Muscle layer of duodenum (tissue), 2 donors: Measurements from ENCODE around the gene CCDC201.

ENCODE experiments used
- H3K27ac ChIP-seq: one replicate; pipeline ENCODE4 v1.7.0; 2013; ENCODE audit warnings: mild to moderate bottlenecking, low read length
- H3K27me3 ChIP-seq: one replicate; pipeline ENCODE4 v1.7.0; 2013; ENCODE audit warnings: low read depth, mild to moderate bottlenecking, control low read depth, low read length
- H3K36me3 ChIP-seq, 2 donors: one replicate each; pipeline ENCODE4 v1.7.0; 2013; ENCODE audit warnings: low read length in 2 of 2, control low read depth in 1 of 2, mild to moderate bottlenecking in 1 of 2; ENCODE audit not compliant: insufficient read depth in 2 of 2, control insufficient read depth in 1 of 2
- H3K4me1 ChIP-seq, 2 donors: one replicate each; pipeline ENCODE4 v1.7.0; 2013; ENCODE audit warnings: low read length in 2 of 2, mild to moderate bottlenecking in 2 of 2, control low read depth in 1 of 2, moderate library complexity in 1 of 2; ENCODE audit not compliant: insufficient read depth in 2 of 2, control insufficient read depth in 1 of 2
- H3K4me3 ChIP-seq, 2 donors: one replicate each; pipeline ENCODE4 v1.7.0; 2013; ENCODE audit warnings: low read length in 2 of 2, low read depth in 1 of 2, mild to moderate bottlenecking in 1 of 2
- H3K9me3 ChIP-seq, 2 donors: one replicate each; pipeline ENCODE4 v1.7.0; 2013; ENCODE audit warnings: low read length in 2 of 2, control low read depth in 1 of 2, mild to moderate bottlenecking in 1 of 2; ENCODE audit not compliant: control insufficient read depth in 1 of 2
- donor health status: healthy.

The CCDC201 gene, protein sequence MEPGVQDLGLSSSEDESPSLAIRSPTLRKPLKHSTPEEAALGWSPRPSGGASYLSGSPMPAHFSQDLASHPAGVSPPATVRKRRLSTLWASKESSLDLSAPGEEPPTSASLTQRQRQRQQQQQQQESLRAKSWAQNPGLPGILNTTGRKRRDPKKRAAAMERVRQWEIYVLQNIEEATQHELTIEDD

GRCh38 chr7:45873035-45873354 is at the start of gene CCDC201:
CCDC201 (minus strand) TSS chr7:45873082; CDS start chr7:45873007, 75 bp downstream.
- H3K4me3 ChIP-seq, result no peak within 1 kb of the TSS
- peaks cover 0 to 2% of the 10 kb centered on the region in 2 donors for H3K9me3 ChIP-seq
- H3K4me1 ChIP-seq, result no peaks in the 10 kb centered on the region
- no peaks in the 10 kb centered on the region for H3K36me3 ChIP-seq
- no peak within 1 kb of the TSS for H3K27ac ChIP-seq
- no peaks in the 10 kb centered on the region for H3K27me3 ChIP-seq

DNA sequence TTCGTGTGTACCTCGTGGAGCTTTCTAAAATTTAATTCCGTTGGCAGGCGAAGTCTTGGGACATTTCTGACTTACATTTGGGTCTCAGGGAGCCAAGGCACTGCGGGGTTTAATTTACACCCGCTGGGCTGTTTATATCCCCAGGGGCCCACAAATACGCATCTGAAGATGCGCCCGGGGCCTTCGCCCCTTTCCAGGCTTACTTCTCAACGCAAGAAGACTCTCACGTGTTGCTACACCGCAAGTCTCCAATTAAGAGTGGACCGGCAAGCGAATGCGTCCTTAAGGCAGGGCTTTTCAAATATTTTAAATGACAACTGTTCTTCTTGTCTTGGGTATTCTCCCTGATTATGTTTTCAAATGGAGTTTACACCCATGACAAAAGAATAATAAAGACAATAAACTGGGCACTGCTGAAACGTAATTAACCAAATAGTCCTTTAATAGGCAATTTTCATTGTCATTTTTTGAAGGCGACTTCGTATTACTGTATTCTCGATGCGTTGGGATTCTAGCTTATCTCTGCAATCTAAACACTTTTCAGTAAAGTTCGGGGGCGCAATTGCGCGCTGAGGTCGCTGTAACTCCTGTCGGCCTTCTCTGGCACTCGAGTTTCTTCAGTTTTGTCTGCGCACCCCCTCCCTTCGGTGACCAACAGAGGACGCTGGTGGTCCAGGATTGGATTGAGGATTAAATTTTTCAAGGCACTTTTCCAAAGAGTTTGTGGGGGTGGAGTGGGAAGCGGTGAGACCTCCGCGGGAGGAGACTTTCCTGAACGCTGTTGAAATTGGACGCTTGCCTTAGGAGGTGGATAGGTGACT is 49.0 kb upstream of the CCDC201 start:
- peak overlapping the region; percentile 34 to 68 for H3K4me3 ChIP-seq
- H3K4me1 ChIP-seq, result peaks cover 0 to 37% of the 10 kb centered on the region in 2 donors
- no peaks in the 10 kb centered on the region for H3K36me3 ChIP-seq
- peaks cover 7% of the 10 kb centered on the region for H3K27me3 ChIP-seq
- H3K9me3 ChIP-seq, result no peaks in the 10 kb centered on the region
- no peak overlapping the region for H3K27ac ChIP-seq

DNA sequence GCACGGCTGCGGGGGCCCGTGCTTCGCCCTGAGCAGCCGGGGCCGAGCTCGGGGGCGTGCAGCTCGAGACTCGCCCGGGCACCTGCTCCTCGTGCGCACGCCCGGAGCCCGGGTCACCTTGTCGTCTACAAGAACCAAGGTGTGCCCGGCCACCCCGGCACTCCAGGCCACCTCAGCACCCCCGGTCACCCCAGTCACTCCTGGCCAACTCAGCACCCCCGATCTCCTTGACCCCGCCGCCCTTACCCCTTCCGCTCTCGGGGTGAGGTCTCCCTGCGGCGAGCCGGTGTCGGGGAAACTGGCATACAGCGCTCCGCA is 48.5 kb upstream of the CCDC201 start:
- H3K4me3 ChIP-seq, result peak overlapping the region in 1 of 2 donors; percentile 68
- H3K27ac ChIP-seq, result no peak overlapping the region
- H3K27me3 ChIP-seq, result peaks cover 7% of the 10 kb centered on the region
- H3K36me3 ChIP-seq, result no peaks in the 10 kb centered on the region
- peaks cover 0 to 37% of the 10 kb centered on the region in 2 donors for H3K4me1 ChIP-seq
- no peaks in the 10 kb centered on the region for H3K9me3 ChIP-seq

- H3K4me3 ChIP-seq, result peak within 1 kb of the TSS; percentile 44 to 68
- H3K9me3 ChIP-seq, result no peaks in the 10 kb centered on the region
- no peak within 1 kb of the TSS for H3K27ac ChIP-seq
- peaks cover 0 to 37% of the 10 kb centered on the region in 2 donors for H3K4me1 ChIP-seq
- H3K36me3 ChIP-seq, result no peaks in the 10 kb centered on the region
- H3K27me3 ChIP-seq, result peaks cover 7% of the 10 kb centered on the region
These were observed 47.9 kb upstream of the CCDC201 start, which contains the start of gene IGFBP3 for GRCh38 chr7:45920502-45921380. IGFBP3 (minus strand) TSS chr7:45921272; CDS start chr7:45921140, 132 bp downstream.

DNA sequence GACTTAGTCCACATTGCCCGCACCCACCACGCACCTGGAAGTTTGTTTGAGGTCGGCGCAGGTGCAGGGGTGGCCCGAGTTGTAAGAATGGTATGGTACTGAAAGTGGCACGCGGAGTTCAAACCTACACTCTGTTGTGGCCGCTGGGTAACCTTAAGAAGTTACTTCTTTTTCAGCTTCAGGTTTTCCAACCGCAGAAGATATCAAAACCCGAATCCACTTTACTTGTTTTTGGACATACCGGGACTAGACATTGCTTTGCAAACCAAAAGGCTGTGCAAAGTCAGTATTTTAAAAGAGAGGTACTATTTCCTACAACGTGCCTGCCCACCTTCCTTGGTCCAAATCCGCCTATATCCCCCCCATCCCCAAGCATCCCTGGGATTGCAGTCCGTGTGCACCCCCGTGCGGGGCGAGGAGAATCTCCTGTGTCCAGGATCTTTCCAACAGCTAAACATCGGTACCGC is 47.1 kb upstream of the CCDC201 start:
- H3K9me3 ChIP-seq, result no peaks in the 10 kb centered on the region
- no peaks in the 10 kb centered on the region for H3K36me3 ChIP-seq
- no peak overlapping the region for H3K27ac ChIP-seq
- H3K4me1 ChIP-seq, result peaks cover 0 to 37% of the 10 kb centered on the region in 2 donors
- H3K4me3 ChIP-seq, result peak overlapping the region; percentile 44 to 68
- peaks cover 7% of the 10 kb centered on the region for H3K27me3 ChIP-seq

DNA sequence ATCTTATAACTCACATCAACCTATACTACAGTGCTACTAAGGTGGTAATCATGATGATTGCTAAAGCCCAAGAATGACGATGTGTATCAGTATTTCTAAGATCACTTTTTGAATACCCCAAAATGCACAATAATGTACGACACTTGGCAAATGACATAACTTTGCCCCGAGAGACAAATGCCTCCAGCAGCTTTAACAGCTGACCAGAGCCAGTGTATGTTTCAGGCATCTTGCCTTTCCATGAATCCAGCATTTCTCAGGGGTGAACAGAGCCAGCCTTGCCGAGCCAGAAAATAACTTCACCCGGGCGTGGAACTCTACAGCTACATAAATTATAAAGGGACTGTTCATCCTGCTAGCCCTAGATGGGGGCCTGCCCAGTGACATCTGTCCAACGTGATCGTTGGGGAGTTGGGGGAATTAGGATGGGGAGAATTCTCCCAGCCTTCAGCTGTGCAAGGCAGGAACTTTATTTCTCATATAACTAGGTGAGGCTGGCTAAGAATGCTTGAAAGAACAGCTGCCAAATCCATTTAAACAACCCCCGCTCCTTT is 46.4 kb upstream of the CCDC201 start:
- H3K4me3 ChIP-seq, result peak overlapping the region in 1 of 2 donors; percentile 68
- H3K27me3 ChIP-seq, result peaks cover 7% of the 10 kb centered on the region
- H3K27ac ChIP-seq, result no peak overlapping the region
- no peaks in the 10 kb centered on the region for H3K9me3 ChIP-seq
- peaks cover 0 to 37% of the 10 kb centered on the region in 2 donors for H3K4me1 ChIP-seq
- H3K36me3 ChIP-seq, result no peaks in the 10 kb centered on the region

- Histone ChIP-seq H3K27ac (no peak overlapping the region), H3K27me3 (peaks cover 7% of the 10 kb centered on the region), H3K4me1 (peaks cover 0 to 37% of the 10 kb centered on the region in 2 donors), H3K36me3 (no peaks in the 10 kb centered on the region), H3K9me3 (no peaks in the 10 kb centered on the region), H3K4me3 (no peak overlapping the region)
These were observed 45.7 kb upstream of the CCDC201 start for GRCh38 chr7:45918556-45918955.

GRCh38 chr7:45917658-45918057 is 44.8 kb upstream of the CCDC201 start:
- Histone ChIP-seq H3K9me3 (no peaks in the 10 kb centered on the region), H3K4me1 (peaks cover 0 to 33% of the 10 kb centered on the region in 2 donors), H3K27ac (no peak overlapping the region), H3K27me3 (peaks cover 7% of the 10 kb centered on the region), H3K4me3 (no peak overlapping the region), H3K36me3 (no peaks in the 10 kb centered on the region)

- Histone ChIP-seq H3K9me3 (no peaks in the 10 kb centered on the region), H3K36me3 (no peaks in the 10 kb centered on the region), H3K27ac (no peak overlapping the region), H3K27me3 (peaks cover 7% of the 10 kb centered on the region), H3K4me3 (no peak overlapping the region), H3K4me1 (peaks cover 0 to 27% of the 10 kb centered on the region in 2 donors)
These were observed 44.2 kb upstream of the CCDC201 start for GRCh38 chr7:45917064-45917463.

DNA sequence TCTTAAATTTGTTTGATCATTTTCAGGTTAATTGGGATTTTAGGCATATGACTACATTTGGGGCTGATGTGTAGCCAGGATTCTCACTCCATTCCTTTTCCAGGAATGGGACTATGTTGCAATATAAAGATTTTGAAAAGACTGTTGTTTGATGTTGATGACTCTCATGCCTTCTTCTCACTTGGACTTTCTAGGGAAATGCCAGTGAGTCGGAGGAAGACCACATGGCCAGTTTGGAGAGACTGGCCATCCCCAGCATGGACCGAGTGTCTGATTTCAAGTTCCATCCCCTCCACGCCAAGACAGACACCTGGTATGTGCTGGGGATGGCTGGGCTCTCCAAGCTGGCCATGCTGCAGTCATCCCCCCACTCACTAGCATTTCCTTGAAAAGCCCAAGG is 42.7 kb upstream of the CCDC201 start:
- Histone ChIP-seq H3K27ac (no peak overlapping the region), H3K4me3 (no peak overlapping the region), H3K9me3 (no peaks in the 10 kb centered on the region), H3K36me3 (no peaks in the 10 kb centered on the region), H3K4me1 (peaks cover 0 to 12% of the 10 kb centered on the region in 2 donors), H3K27me3 (peaks cover 7% of the 10 kb centered on the region)

DNA sequence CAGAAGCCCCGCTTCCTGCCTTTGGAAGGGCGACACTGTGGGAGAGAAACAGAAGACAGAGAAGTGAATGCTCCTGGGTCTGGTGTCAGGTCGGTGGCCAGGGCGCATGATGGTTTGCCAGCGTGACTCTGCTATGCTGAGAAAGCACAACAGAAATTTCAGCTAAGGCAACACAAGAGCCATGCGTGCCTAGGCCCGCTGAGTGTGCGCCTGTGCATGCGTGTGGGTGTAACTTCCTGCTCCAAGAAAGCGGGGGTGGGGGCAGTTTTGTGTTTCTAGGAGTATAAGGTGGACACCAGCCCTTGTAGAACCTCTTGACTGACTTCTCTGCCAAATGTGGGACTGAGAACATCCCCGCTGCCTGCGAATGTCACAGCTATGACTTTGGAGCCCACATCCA is 42.0 kb upstream of the CCDC201 start:
- peaks cover 7% of the 10 kb centered on the region for H3K27me3 ChIP-seq
- no peak overlapping the region for H3K4me3 ChIP-seq
- no peaks in the 10 kb centered on the region for H3K9me3 ChIP-seq
- peaks cover 0 to 5% of the 10 kb centered on the region in 2 donors for H3K4me1 ChIP-seq
- no peaks in the 10 kb centered on the region for H3K36me3 ChIP-seq
- no peak overlapping the region for H3K27ac ChIP-seq
